HUES6 (cell line): Measurements from ENCODE around the gene PTPN20.

Experiments
- H3K27ac ChIP-seq: 2 replicates; pipeline ENCODE4 v1.7.0; 2013; ENCODE audit warnings: low read depth, mild to moderate bottlenecking, low read length, inconsistent platforms
- H3K27me3 ChIP-seq: 2 replicates; pipeline ENCODE4 v1.6.1; 2013; ENCODE audit warnings: low read length; ENCODE audit not compliant: control insufficient read depth, insufficient read depth
- H3K36me3 ChIP-seq: 2 replicates; pipeline ENCODE4 v1.6.1; 2013; ENCODE audit warnings: low read length; ENCODE audit not compliant: control insufficient read depth, insufficient read depth
- H3K4me1 ChIP-seq: 2 replicates; pipeline ENCODE4 v1.6.1; 2013; ENCODE audit warnings: low read length; ENCODE audit not compliant: control insufficient read depth, insufficient read depth
- H3K4me3 ChIP-seq: 2 replicates; pipeline ENCODE4 v1.5.1; 2013; ENCODE audit warnings: low read depth, low read length
- H3K9ac ChIP-seq: one replicate; pipeline ENCODE4 v1.6.1; 2013; ENCODE audit warnings: mild to moderate bottlenecking, low read length
- H3K9me3 ChIP-seq: 2 replicates; pipeline ENCODE4 v1.6.1; 2013; ENCODE audit warnings: low read depth, low read length; ENCODE audit not compliant: control insufficient read depth, insufficient read depth

The PTPN20 gene

GRCh38 chr10:47038881-47039561 is 127.8 kb downstream of the PTPN20 start:
- Histone ChIP-seq H3K27ac (no peak overlapping the region), H3K27me3 (no peaks in the 10 kb centered on the region), H3K9ac (no peak overlapping the region), H3K36me3 (no peaks in the 10 kb centered on the region), H3K4me3 (no peak overlapping the region), H3K4me1 (no peaks in the 10 kb centered on the region; the same call in 1 of the 2 replicates), H3K9me3 (no peaks in the 10 kb centered on the region)

GRCh38 chr10:47039562-47039913 is 128.3 kb downstream of the PTPN20 start:
- Histone ChIP-seq H3K36me3 (no peaks in the 10 kb centered on the region), H3K27me3 (no peaks in the 10 kb centered on the region), H3K27ac (no peak overlapping the region), H3K4me3 (no peak overlapping the region), H3K9me3 (no peaks in the 10 kb centered on the region), H3K4me1 (no peaks in the 10 kb centered on the region; the same call in 1 of the 2 replicates), H3K9ac (no peak overlapping the region)

GRCh38 chr10:47040041-47040491 is 128.8 kb downstream of the PTPN20 start:
- no peak overlapping the region for H3K27ac ChIP-seq

GRCh38 chr10:47040681-47041080 is 129.5 kb downstream of the PTPN20 start:
- no peaks in the 10 kb centered on the region; the same call in 1 of the 2 replicates for H3K4me1 ChIP-seq
- no peaks in the 10 kb centered on the region for H3K9me3 ChIP-seq
- no peak overlapping the region for H3K27ac ChIP-seq
- H3K36me3 ChIP-seq: no peaks in the 10 kb centered on the region
- no peak overlapping the region for H3K4me3 ChIP-seq
- no peak overlapping the region for H3K9ac ChIP-seq
- no peaks in the 10 kb centered on the region for H3K27me3 ChIP-seq

More at GRCh38 chr10:47040041-47040491, 128.8 kb downstream of the PTPN20 start:
- H3K27me3 ChIP-seq: no peaks in the 10 kb centered on the region
- H3K4me3 ChIP-seq: no peak overlapping the region
- no peaks in the 10 kb centered on the region; the same call in 1 of the 2 replicates for H3K4me1 ChIP-seq
- H3K9me3 ChIP-seq: no peaks in the 10 kb centered on the region
- H3K36me3 ChIP-seq: no peaks in the 10 kb centered on the region
- no peak overlapping the region for H3K9ac ChIP-seq

GRCh38 chr10:47041396-47042198 is 130.4 kb downstream of the PTPN20 start:
- no peaks in the 10 kb centered on the region for H3K9me3 ChIP-seq
- H3K36me3 ChIP-seq: no peaks in the 10 kb centered on the region
- no peak overlapping the region for H3K27ac ChIP-seq
- H3K9ac ChIP-seq: no peak overlapping the region
- H3K4me3 ChIP-seq: no peak overlapping the region
- no peaks in the 10 kb centered on the region; the same call in 1 of the 2 replicates for H3K4me1 ChIP-seq
- no peaks in the 10 kb centered on the region for H3K27me3 ChIP-seq

- no peak overlapping the region for H3K9ac ChIP-seq
- H3K27ac ChIP-seq: no peak overlapping the region
- H3K9me3 ChIP-seq: no peaks in the 10 kb centered on the region
- no peaks in the 10 kb centered on the region for H3K36me3 ChIP-seq
- no peaks in the 10 kb centered on the region; the same call in 1 of the 2 replicates for H3K4me1 ChIP-seq
- H3K4me3 ChIP-seq: no peak overlapping the region
- H3K27me3 ChIP-seq: no peaks in the 10 kb centered on the region
Observed at GRCh38 chr10:47042199-47042473, 130.9 kb downstream of the PTPN20 start.

- Histone ChIP-seq H3K9ac (no peak overlapping the region), H3K36me3 (no peaks in the 10 kb centered on the region), H3K27me3 (no peaks in the 10 kb centered on the region), H3K9me3 (no peaks in the 10 kb centered on the region), H3K4me1 (no peaks in the 10 kb centered on the region; the same call in 1 of the 2 replicates), H3K27ac (no peak overlapping the region), H3K4me3 (no peak overlapping the region)
Observed at GRCh38 chr10:47042780-47043750, 131.8 kb downstream of the PTPN20 start.

GRCh38 chr10:47043928-47044538 is 132.8 kb downstream of the PTPN20 start:
- Histone ChIP-seq H3K36me3 (no peaks in the 10 kb centered on the region), H3K4me3 (no peak overlapping the region), H3K4me1 (no peaks in the 10 kb centered on the region; the same call in 1 of the 2 replicates), H3K9me3 (no peaks in the 10 kb centered on the region), H3K9ac (no peak overlapping the region), H3K27ac (no peak overlapping the region), H3K27me3 (no peaks in the 10 kb centered on the region)

GRCh38 chr10:47044741-47045140 is 133.5 kb downstream of the PTPN20 start:
- H3K4me1 ChIP-seq: no peaks in the 10 kb centered on the region; the same call in 1 of the 2 replicates
- H3K4me3 ChIP-seq: no peak overlapping the region
- H3K9ac ChIP-seq: no peak overlapping the region
- no peaks in the 10 kb centered on the region for H3K36me3 ChIP-seq
- H3K9me3 ChIP-seq: no peaks in the 10 kb centered on the region
- no peak overlapping the region for H3K27ac ChIP-seq
- no peaks in the 10 kb centered on the region for H3K27me3 ChIP-seq

- no peaks in the 10 kb centered on the region for H3K36me3 ChIP-seq
- no peaks in the 10 kb centered on the region for H3K9me3 ChIP-seq
- H3K27me3 ChIP-seq: no peaks in the 10 kb centered on the region
- H3K9ac ChIP-seq: no peak overlapping the region
- H3K4me1 ChIP-seq: no peaks in the 10 kb centered on the region; the same call in 1 of the 2 replicates
- H3K27ac ChIP-seq: no peak overlapping the region
- H3K4me3 ChIP-seq: no peak overlapping the region
Observed at GRCh38 chr10:47045331-47045861, 134.2 kb downstream of the PTPN20 start.
